CD14-positive monocyte (primary cell): Measurements from ENCODE around the gene RAB44. TPM values are rescaled to one million over a fixed set of nuclear protein-coding genes. Genes with fewer than 3 reads are reported as not detected.

Source experiments
- DNase-seq, 3 donors: peaks; one replicate each; pipeline ENCODE4 v3.0.0-alpha.2; 2011 to 2022
- H2AFZ ChIP-seq: 2 replicates; pipeline ENCODE4 v1.6.0; 2012; ENCODE audit warnings: mild to moderate bottlenecking, low read depth, low read length, inconsistent platforms; ENCODE audit not compliant: insufficient read depth, poor library complexity, severe bottlenecking
- H3K27ac ChIP-seq, 2 donors: 1 replicate in 1 of 2; 2 replicates in 1 of 2; pipeline ENCODE4 v1.5.1; 2012 to 2013; ENCODE audit warnings: low read length in 2 of 2, control low read depth in 1 of 2, inconsistent platforms in 1 of 2, low read depth in 1 of 2, mild to moderate bottlenecking in 1 of 2
- H3K27me3 ChIP-seq, 2 donors: one replicate each; pipeline versions ENCODE4 v1.6.0 to v1.6.1; 2011 to 2013; ENCODE audit warnings: low read length in 2 of 2; ENCODE audit not compliant: control insufficient read depth in 2 of 2, insufficient read depth in 2 of 2
- H3K36me3 ChIP-seq, 2 donors: replicated peaks in 1 of 2; 1 replicate in 1 of 2; 2 replicates in 1 of 2; pipeline versions ENCODE4 v1.5.1 to v1.6.1; 2012 to 2013; ENCODE audit warnings: low read length in 2 of 2, control low read depth in 1 of 2, inconsistent platforms in 1 of 2, mild to moderate bottlenecking in 1 of 2; ENCODE audit not compliant: insufficient read depth in 2 of 2, control insufficient read depth in 1 of 2
- H3K4me1 ChIP-seq, 2 donors: 1 replicate in 1 of 2; 2 replicates in 1 of 2; pipeline versions ENCODE4 v1.5.1 to v1.6.1; 2012 to 2013; ENCODE audit warnings: low read length in 2 of 2, control low read depth in 1 of 2, inconsistent platforms in 1 of 2, mild to moderate bottlenecking in 1 of 2, moderate library complexity in 1 of 2; ENCODE audit not compliant: insufficient read depth in 2 of 2, control insufficient read depth in 1 of 2
- H3K4me2 ChIP-seq: replicated peaks from 2 replicates; pipeline ENCODE3; 2012; ENCODE audit warnings: low read length, moderate library complexity, mild to moderate bottlenecking; ENCODE audit not compliant: poor library complexity, severe bottlenecking; ENCODE audit errors: extremely low read depth
- H3K4me3 ChIP-seq, 3 experiments: fragments of 200-600 bp in 1 of 3; sonication (generic) in 1 of 3; replicated peaks in 1 of 3; 1 replicate in 2 of 3; 2 replicates in 1 of 3; pipeline ENCODE4 v1.5.1; 2011 to 2013; ENCODE audit warnings: low read length in 3 of 3, mild to moderate bottlenecking in 3 of 3, control low read depth in 2 of 3, low read depth in 2 of 3, inconsistent platforms in 1 of 3, moderate library complexity in 1 of 3
- H3K79me2 ChIP-seq: 2 replicates; pipeline ENCODE4 v1.6.0; 2012; ENCODE audit warnings: mild to moderate bottlenecking, control low read depth, inconsistent platforms, low read length, moderate library complexity; ENCODE audit not compliant: insufficient read depth
- H3K9ac ChIP-seq: 2 replicates; pipeline ENCODE4 v1.6.0; 2017; ENCODE audit warnings: low read length, mild to moderate bottlenecking; ENCODE audit not compliant: insufficient read depth, poor library complexity, severe bottlenecking
- H3K9me3 ChIP-seq, 2 donors: replicated peaks in 1 of 2; 1 replicate in 1 of 2; 2 replicates in 1 of 2; pipeline versions ENCODE4 v1.5.1 to v1.6.1; 2012 to 2013; ENCODE audit warnings: low read length in 2 of 2, control low read depth in 1 of 2; ENCODE audit not compliant: control insufficient read depth in 1 of 2, insufficient read depth in 1 of 2
- H4K20me1 ChIP-seq: 2 replicates; pipeline ENCODE4 v1.6.0; 2012; ENCODE audit warnings: mild to moderate bottlenecking, low read length, control low read depth, moderate library complexity; ENCODE audit not compliant: insufficient read depth
- H3K27ac Mint-ChIP-seq, 7 donors: one replicate each; pipeline ENCODE4 v1.8.0; 2020; ENCODE audit warnings: mild to moderate bottlenecking in 7 of 7, mixed read lengths in 7 of 7, moderate library complexity in 6 of 7, inconsistent platforms in 2 of 7
- H3K27me3 Mint-ChIP-seq, 3 donors: one replicate each; pipeline ENCODE4 v1.8.0; 2021 to 2022; ENCODE audit warnings: low read depth in 3 of 3, mild to moderate bottlenecking in 3 of 3, mixed read lengths in 3 of 3, moderate library complexity in 3 of 3, inconsistent platforms in 1 of 3
- H3K36me3 Mint-ChIP-seq, 2 donors: one replicate each; pipeline ENCODE4 v1.8.0; 2020; ENCODE audit warnings: mixed read lengths in 2 of 2, inconsistent platforms in 1 of 2, mild to moderate bottlenecking in 1 of 2
- H3K4me1 Mint-ChIP-seq: one replicate; pipeline ENCODE4 v1.8.0; 2020; ENCODE audit warnings: mild to moderate bottlenecking, mixed read lengths
- H3K4me3 Mint-ChIP-seq, 2 donors: one replicate each; pipeline ENCODE4 v1.8.0; 2020; ENCODE audit warnings: mild to moderate bottlenecking in 2 of 2, mixed read lengths in 2 of 2, moderate library complexity in 1 of 2
- H3K9me3 Mint-ChIP-seq, 7 donors: one replicate each; pipeline ENCODE4 v1.8.0; 2020 to 2022; ENCODE audit warnings: mixed read lengths in 7 of 7, mild to moderate bottlenecking in 6 of 7, moderate library complexity in 6 of 7, inconsistent platforms in 2 of 7
- WGBS: methylation state at CpG from one replicate; pipeline ENCODE4 v1.1.5; 2013; ENCODE audit warnings: missing lambda C conversion rate; ENCODE audit not compliant: insufficient coverage; 5-methylcytosine and 5-hydroxymethylcytosine counted together
- intact Hi-C, 2 donors: fragments of 100-400 bp; cut with micrococcal nuclease; formaldehyde crosslinking; loops; one replicate each; pipeline versions ENCODE4 v1.15.0 to v1.15.1; 2023
- polyA plus RNA-seq, 3 donors: library from polyadenylated mRNA; depleted of rRNA in 1 of 3; unstranded in 2 of 3; stranded (reverse) in 1 of 3; fragments of 300-500 nt in 2 of 3; fragments of >200 nt in 1 of 3; fragmentation: Illumina TruSeq in 2 of 3; gene quantifications; 1 replicate in 2 of 3; 2 replicates in 1 of 3; pipeline ENCODE4 v1.2.3, GENCODE V29; 2012 to 2021
- TF ChIP-seq, protein P1 (sequence below): fragments of 200-600 bp; IDR thresholded peaks from one replicate; pipeline ENCODE4 v1.8.0; 2022; ENCODE audit warnings: antibody characterized with exemption, mild to moderate bottlenecking

RAB44 gene
- polyA plus RNA-seq, 3 donors, result 1.5 to 18.0 (median 1.9) TPM

DNA sequence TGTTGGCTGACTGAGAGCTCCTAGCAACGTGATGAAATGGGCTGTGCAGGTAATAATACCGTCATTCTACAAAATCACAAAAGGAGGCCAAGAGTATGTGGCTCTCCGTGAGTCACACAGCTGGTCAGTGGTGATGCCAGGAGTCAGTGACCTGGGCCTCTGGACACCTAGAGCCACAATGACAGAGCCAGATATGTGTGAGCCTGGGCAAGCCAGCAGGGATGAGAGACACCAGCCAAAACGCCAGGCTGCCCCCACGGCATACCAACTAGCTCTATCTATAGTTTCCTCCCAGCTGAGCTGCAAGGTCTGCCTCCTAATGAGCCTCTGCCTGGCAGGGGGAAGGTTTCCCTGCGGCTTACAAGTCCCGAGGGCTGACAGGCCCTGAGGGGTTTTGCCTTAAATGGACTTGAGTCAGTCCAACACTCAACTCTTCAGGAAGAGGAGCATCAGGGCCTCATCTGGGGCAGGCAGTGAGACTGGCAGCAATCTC is 71.6 kb downstream of the RAB44 start:
- Mint-ChIP-seq H3K4me3 (peak overlapping the region in 1 of 2 donors; percentile 49), H3K27ac (peak overlapping the region in 1 of 7 donors; percentile 18), H3K4me1 (peaks cover 28% of the 10 kb centered on the region), H3K9me3 (no peaks in the 10 kb centered on the region), H3K27me3 (peaks cover 0 to 7% (median 0%) of the 10 kb centered on the region in 3 donors), H3K36me3 (peaks cover 2% of the 10 kb centered on the region in 2 donors)
- 46% methylated on average over 4 of the region's 7 CpGs for WGBS
- no peaks in the 10 kb centered on the region for H3K27me3 ChIP-seq
- H2AFZ ChIP-seq, result peak overlapping the region; percentile 25
- H4K20me1 ChIP-seq, result no peaks in the 10 kb centered on the region
- no peaks in the 10 kb centered on the region for H3K36me3 ChIP-seq
- H3K4me3 ChIP-seq, result no peak overlapping the region
- H3K79me2 ChIP-seq, result no peaks in the 10 kb centered on the region
- no peak for DNase-seq
- TF ChIP-seq, protein P1, sequence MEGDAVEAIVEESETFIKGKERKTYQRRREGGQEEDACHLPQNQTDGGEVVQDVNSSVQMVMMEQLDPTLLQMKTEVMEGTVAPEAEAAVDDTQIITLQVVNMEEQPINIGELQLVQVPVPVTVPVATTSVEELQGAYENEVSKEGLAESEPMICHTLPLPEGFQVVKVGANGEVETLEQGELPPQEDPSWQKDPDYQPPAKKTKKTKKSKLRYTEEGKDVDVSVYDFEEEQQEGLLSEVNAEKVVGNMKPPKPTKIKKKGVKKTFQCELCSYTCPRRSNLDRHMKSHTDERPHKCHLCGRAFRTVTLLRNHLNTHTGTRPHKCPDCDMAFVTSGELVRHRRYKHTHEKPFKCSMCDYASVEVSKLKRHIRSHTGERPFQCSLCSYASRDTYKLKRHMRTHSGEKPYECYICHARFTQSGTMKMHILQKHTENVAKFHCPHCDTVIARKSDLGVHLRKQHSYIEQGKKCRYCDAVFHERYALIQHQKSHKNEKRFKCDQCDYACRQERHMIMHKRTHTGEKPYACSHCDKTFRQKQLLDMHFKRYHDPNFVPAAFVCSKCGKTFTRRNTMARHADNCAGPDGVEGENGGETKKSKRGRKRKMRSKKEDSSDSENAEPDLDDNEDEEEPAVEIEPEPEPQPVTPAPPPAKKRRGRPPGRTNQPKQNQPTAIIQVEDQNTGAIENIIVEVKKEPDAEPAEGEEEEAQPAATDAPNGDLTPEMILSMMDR, result no peak
- no peaks in the 10 kb centered on the region for H3K9me3 ChIP-seq
- intact Hi-C loops, result loop anchor here (5.0 to 10.0 kb wide), 5 partner anchors 73 to 438 kb away; partner anchors contain the start of gene C6orf89 (in 1 of the 2)
- no peak overlapping the region for H3K9ac ChIP-seq
- no peak overlapping the region for H3K27ac ChIP-seq
- peaks cover 19 to 27% of the 10 kb centered on the region in 2 donors for H3K4me1 ChIP-seq
- H3K4me2 ChIP-seq, result peak overlapping the region; percentile 4

DNA sequence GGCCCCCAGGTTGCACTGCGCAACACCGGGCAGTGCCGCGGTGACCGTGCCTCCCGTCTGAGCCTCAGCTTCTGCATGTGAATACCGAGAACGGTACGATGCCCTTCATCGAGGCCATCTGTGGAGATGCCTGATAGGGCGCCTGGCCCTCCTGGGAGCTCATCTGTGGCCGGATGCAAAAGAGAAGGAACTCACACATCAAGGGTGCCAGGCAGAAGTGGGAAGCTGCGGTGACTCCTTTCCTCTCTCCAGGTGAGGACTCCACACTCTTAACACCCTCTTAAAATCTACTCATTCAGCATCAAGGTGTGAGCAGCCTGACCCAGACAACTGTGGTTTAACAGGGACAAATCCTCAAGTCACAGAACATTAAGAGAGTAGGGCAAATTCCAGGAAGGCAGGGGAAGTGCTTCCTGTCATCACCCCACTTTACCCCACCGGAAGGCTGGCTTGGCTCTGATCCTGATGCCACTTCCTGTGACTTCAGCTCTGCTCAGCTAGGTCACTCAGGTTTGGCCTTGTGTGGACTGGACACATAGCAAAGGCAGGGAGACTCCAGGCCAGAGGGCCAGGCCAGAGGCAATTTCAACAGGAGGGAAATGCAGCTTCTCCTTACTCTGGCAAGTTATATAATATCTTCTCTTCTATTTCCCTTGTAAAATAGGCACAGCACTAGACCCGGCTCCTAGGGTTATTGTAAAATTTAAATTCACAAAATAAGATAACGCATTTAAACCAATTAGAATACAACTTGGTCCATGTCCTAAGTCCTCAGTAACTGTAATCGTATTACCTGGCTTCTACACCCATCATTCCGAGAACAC is 72.3 kb downstream of the RAB44 start:
- H3K4me3 ChIP-seq, result no peak overlapping the region
- H3K9me3 ChIP-seq, result no peaks in the 10 kb centered on the region
- peaks cover 19 to 27% of the 10 kb centered on the region in 2 donors for H3K4me1 ChIP-seq
- intact Hi-C loops, result loop anchor here (5.0 to 10.0 kb wide), 6 partner anchors 72 to 437 kb away; partner anchors contain the start of gene C6orf89 (in 1 of the 2)
- TF ChIP-seq, protein P1, result no peak
- H3K4me2 ChIP-seq, result peak overlapping the region; percentile 4
- no peak overlapping the region for H3K27ac ChIP-seq
- WGBS, result 20% methylated on average over 16 of the region's 18 CpGs
- no peaks in the 10 kb centered on the region for H4K20me1 ChIP-seq
- H3K9ac ChIP-seq, result no peak overlapping the region
- Mint-ChIP-seq H3K27ac (peak overlapping the region in 6 of 7 donors; percentile 25 to 71 (median 37)), H3K9me3 (no peaks in the 10 kb centered on the region), H3K36me3 (peaks cover 2% of the 10 kb centered on the region in 2 donors), H3K4me1 (peaks cover 28% of the 10 kb centered on the region), H3K27me3 (peaks cover 0 to 7% (median 3%) of the 10 kb centered on the region in 3 donors), H3K4me3 (peak overlapping the region in 1 of 2 donors; percentile 49)
- H3K27me3 ChIP-seq, result no peaks in the 10 kb centered on the region
- H3K36me3 ChIP-seq, result no peaks in the 10 kb centered on the region
- peak overlapping the region; percentile 25 for H2AFZ ChIP-seq
- no peaks in the 10 kb centered on the region for H3K79me2 ChIP-seq
- peak in 2 of 3 donors; percentile 43 to 58 for DNase-seq
